Stimulated activated naive CD8-positive, alpha-beta T cell treated with anti-CD3 and anti-CD28 coated beads, Interleukin-15, Interleukin-2, amounts not matched to agents 100 ng/mL and 50 ng/mL, for 24 hours (primary cell): ENCODE results near the gene SEMA5A.

Experiments used
- H3K27ac Mint-ChIP-seq: one replicate; pipeline ENCODE4 v1.8.0; 2021; ENCODE audit warnings: mild to moderate bottlenecking, mixed read lengths
- H3K27me3 Mint-ChIP-seq: one replicate; pipeline ENCODE4 v1.8.0; 2021; ENCODE audit warnings: mixed read lengths
- H3K36me3 Mint-ChIP-seq: one replicate; pipeline ENCODE4 v1.8.0; 2021; ENCODE audit warnings: low read depth, mixed read lengths
- H3K4me1 Mint-ChIP-seq: one replicate; pipeline ENCODE4 v1.8.0; 2021; ENCODE audit warnings: low read depth, mixed read lengths
- H3K4me3 Mint-ChIP-seq: one replicate; pipeline ENCODE4 v1.8.0; 2021; ENCODE audit warnings: mild to moderate bottlenecking, mixed read lengths
- H3K9me3 Mint-ChIP-seq: one replicate; pipeline ENCODE4 v1.8.0; 2021; ENCODE audit warnings: mixed read lengths

Gene SEMA5A

GRCh38 chr5:9302218-9302617 is 243.7 kb downstream of the SEMA5A start:
- H3K4me1 Mint-ChIP-seq: no peaks in the 10 kb centered on the region
- no peaks in the 10 kb centered on the region for H3K36me3 Mint-ChIP-seq
- no peak overlapping the region for H3K27ac Mint-ChIP-seq
- no peaks in the 10 kb centered on the region for H3K27me3 Mint-ChIP-seq
- no peaks in the 10 kb centered on the region for H3K9me3 Mint-ChIP-seq
- H3K4me3 Mint-ChIP-seq: no peak overlapping the region

- no peak overlapping the region for H3K27ac Mint-ChIP-seq
- H3K4me3 Mint-ChIP-seq: no peak overlapping the region
- H3K27me3 Mint-ChIP-seq: no peaks in the 10 kb centered on the region
- H3K4me1 Mint-ChIP-seq: no peaks in the 10 kb centered on the region
- no peaks in the 10 kb centered on the region for H3K9me3 Mint-ChIP-seq
- no peaks in the 10 kb centered on the region for H3K36me3 Mint-ChIP-seq
Observed at GRCh38 chr5:9301200-9301599, 244.7 kb downstream of the SEMA5A start.

GRCh38 chr5:9297134-9297533 is 248.7 kb downstream of the SEMA5A start:
- Mint-ChIP-seq H3K27me3 (no peaks in the 10 kb centered on the region), H3K4me3 (no peak overlapping the region), H3K4me1 (no peaks in the 10 kb centered on the region), H3K9me3 (peaks cover 6% of the 10 kb centered on the region), H3K27ac (no peak overlapping the region), H3K36me3 (no peaks in the 10 kb centered on the region)

- H3K9me3 Mint-ChIP-seq: peaks cover 6% of the 10 kb centered on the region
- H3K4me1 Mint-ChIP-seq: no peaks in the 10 kb centered on the region
- H3K4me3 Mint-ChIP-seq: no peak overlapping the region
- H3K27me3 Mint-ChIP-seq: no peaks in the 10 kb centered on the region
- H3K27ac Mint-ChIP-seq: no peak overlapping the region
- H3K36me3 Mint-ChIP-seq: no peaks in the 10 kb centered on the region
Observed at GRCh38 chr5:9295466-9295801, 250.4 kb downstream of the SEMA5A start.

GRCh38 chr5:9294793-9295465 is 250.9 kb downstream of the SEMA5A start:
- no peaks in the 10 kb centered on the region for H3K36me3 Mint-ChIP-seq
- no peaks in the 10 kb centered on the region for H3K27me3 Mint-ChIP-seq
- H3K9me3 Mint-ChIP-seq: peaks cover 6% of the 10 kb centered on the region
- no peaks in the 10 kb centered on the region for H3K4me1 Mint-ChIP-seq
- H3K4me3 Mint-ChIP-seq: no peak overlapping the region
- no peak overlapping the region for H3K27ac Mint-ChIP-seq

GRCh38 chr5:9288234-9288633 is 257.6 kb downstream of the SEMA5A start:
- no peak overlapping the region for H3K27ac Mint-ChIP-seq
- no peak overlapping the region for H3K4me3 Mint-ChIP-seq
- H3K4me1 Mint-ChIP-seq: no peaks in the 10 kb centered on the region
- no peaks in the 10 kb centered on the region for H3K27me3 Mint-ChIP-seq
- no peaks in the 10 kb centered on the region for H3K36me3 Mint-ChIP-seq
- no peaks in the 10 kb centered on the region for H3K9me3 Mint-ChIP-seq

- H3K36me3 Mint-ChIP-seq: no peaks in the 10 kb centered on the region
- no peaks in the 10 kb centered on the region for H3K27me3 Mint-ChIP-seq
- no peak overlapping the region for H3K4me3 Mint-ChIP-seq
- peaks cover 2% of the 10 kb centered on the region for H3K9me3 Mint-ChIP-seq
- H3K27ac Mint-ChIP-seq: no peak overlapping the region
- no peaks in the 10 kb centered on the region for H3K4me1 Mint-ChIP-seq
Observed at GRCh38 chr5:9284781-9285307, 261.0 kb downstream of the SEMA5A start.

- no peaks in the 10 kb centered on the region for H3K27me3 Mint-ChIP-seq
- no peaks in the 10 kb centered on the region for H3K36me3 Mint-ChIP-seq
- H3K4me1 Mint-ChIP-seq: no peaks in the 10 kb centered on the region
- no peak overlapping the region for H3K4me3 Mint-ChIP-seq
- peaks cover 5% of the 10 kb centered on the region for H3K9me3 Mint-ChIP-seq
- no peak overlapping the region for H3K27ac Mint-ChIP-seq
Observed at GRCh38 chr5:9284272-9284671, 261.6 kb downstream of the SEMA5A start.

GRCh38 chr5:9283473-9283872 is 262.4 kb downstream of the SEMA5A start:
- Mint-ChIP-seq H3K4me3 (no peak overlapping the region), H3K4me1 (no peaks in the 10 kb centered on the region), H3K36me3 (no peaks in the 10 kb centered on the region), H3K27ac (no peak overlapping the region), H3K27me3 (no peaks in the 10 kb centered on the region), H3K9me3 (peaks cover 5% of the 10 kb centered on the region)

- no peaks in the 10 kb centered on the region for H3K4me1 Mint-ChIP-seq
- H3K27ac Mint-ChIP-seq: no peak overlapping the region
- H3K9me3 Mint-ChIP-seq: peaks cover 5% of the 10 kb centered on the region
- no peaks in the 10 kb centered on the region for H3K36me3 Mint-ChIP-seq
- H3K27me3 Mint-ChIP-seq: no peaks in the 10 kb centered on the region
- no peak overlapping the region for H3K4me3 Mint-ChIP-seq
Observed at GRCh38 chr5:9283021-9283420, 262.9 kb downstream of the SEMA5A start.

- no peaks in the 10 kb centered on the region for H3K27me3 Mint-ChIP-seq
Observed at GRCh38 chr5:9282211-9282610, 263.7 kb downstream of the SEMA5A start.

GRCh38 chr5:9279774-9280173 is 266.1 kb downstream of the SEMA5A start:
- H3K27me3 Mint-ChIP-seq: no peaks in the 10 kb centered on the region
- H3K4me1 Mint-ChIP-seq: no peaks in the 10 kb centered on the region
- H3K36me3 Mint-ChIP-seq: no peaks in the 10 kb centered on the region
- no peak overlapping the region for H3K27ac Mint-ChIP-seq
- no peak overlapping the region for H3K4me3 Mint-ChIP-seq
- H3K9me3 Mint-ChIP-seq: peaks cover 11% of the 10 kb centered on the region

More at GRCh38 chr5:9282211-9282610, 263.7 kb downstream of the SEMA5A start:
- peaks cover 6% of the 10 kb centered on the region for H3K9me3 Mint-ChIP-seq
- H3K4me3 Mint-ChIP-seq: no peak overlapping the region
- H3K4me1 Mint-ChIP-seq: no peaks in the 10 kb centered on the region
- no peaks in the 10 kb centered on the region for H3K36me3 Mint-ChIP-seq
- H3K27ac Mint-ChIP-seq: no peak overlapping the region

GRCh38 chr5:9278921-9279603 is 266.8 kb downstream of the SEMA5A start:
- Mint-ChIP-seq H3K9me3 (peaks cover 11% of the 10 kb centered on the region), H3K36me3 (no peaks in the 10 kb centered on the region), H3K27ac (no peak overlapping the region), H3K27me3 (no peaks in the 10 kb centered on the region), H3K4me3 (no peak overlapping the region), H3K4me1 (no peaks in the 10 kb centered on the region)

- no peaks in the 10 kb centered on the region for H3K27me3 Mint-ChIP-seq
- peaks cover 15% of the 10 kb centered on the region for H3K9me3 Mint-ChIP-seq
- H3K4me3 Mint-ChIP-seq: no peak overlapping the region
- no peak overlapping the region for H3K27ac Mint-ChIP-seq
- H3K36me3 Mint-ChIP-seq: no peaks in the 10 kb centered on the region
- H3K4me1 Mint-ChIP-seq: no peaks in the 10 kb centered on the region
Observed at GRCh38 chr5:9269014-9269413, 276.9 kb downstream of the SEMA5A start.

GRCh38 chr5:9268226-9268625 is 277.6 kb downstream of the SEMA5A start:
- Mint-ChIP-seq H3K4me1 (no peaks in the 10 kb centered on the region), H3K4me3 (no peak overlapping the region), H3K27ac (no peak overlapping the region), H3K27me3 (no peaks in the 10 kb centered on the region), H3K9me3 (peaks cover 18% of the 10 kb centered on the region), H3K36me3 (no peaks in the 10 kb centered on the region)
